Activated CD4-positive, alpha-beta T cell treated with anti-CD3 and anti-CD28 coated beads, Interleukin-2, amount 10 ng/mL, durations not matched to agents 24 days and 14 days (primary cell): Measurements from ENCODE around the gene HOXA1. TPM values are rescaled to one million over a fixed set of nuclear protein-coding genes. Genes with fewer than 3 reads are reported as not detected.

Experiments
- DNase-seq: peaks from one replicate; pipeline ENCODE4 v3.0.0; 2022
- H3K27ac Mint-ChIP-seq: one replicate; pipeline ENCODE4 v1.8.0; 2022; ENCODE audit warnings: mild to moderate bottlenecking, mixed read lengths
- H3K27me3 Mint-ChIP-seq: one replicate; pipeline ENCODE4 v1.8.0; 2022; ENCODE audit warnings: mixed read lengths
- H3K36me3 Mint-ChIP-seq: one replicate; pipeline ENCODE4 v1.8.0; 2022; ENCODE audit warnings: low read depth, mild to moderate bottlenecking, mixed read lengths
- H3K4me1 Mint-ChIP-seq: one replicate; pipeline ENCODE4 v1.8.0; 2021; ENCODE audit warnings: mixed read lengths
- H3K4me3 Mint-ChIP-seq: one replicate; pipeline ENCODE4 v1.8.0; 2022; ENCODE audit warnings: mild to moderate bottlenecking, moderate library complexity, mixed read lengths
- H3K9me3 Mint-ChIP-seq: one replicate; pipeline ENCODE4 v1.8.0; 2021; ENCODE audit warnings: mixed read lengths
- intact Hi-C: fragments of 100-400 bp; cut with micrococcal nuclease; formaldehyde crosslinking; loops from one replicate; pipeline ENCODE4 v1.15.1; 2023
- total RNA-seq: library from RNA; stranded (reverse); gene quantifications from 2 replicates; pipeline ENCODE4 v1.2.3, GENCODE V29; 2022

HOXA1 gene
- total RNA-seq, 1 donor from 2014 or later = 0.16 TPM

DNA sequence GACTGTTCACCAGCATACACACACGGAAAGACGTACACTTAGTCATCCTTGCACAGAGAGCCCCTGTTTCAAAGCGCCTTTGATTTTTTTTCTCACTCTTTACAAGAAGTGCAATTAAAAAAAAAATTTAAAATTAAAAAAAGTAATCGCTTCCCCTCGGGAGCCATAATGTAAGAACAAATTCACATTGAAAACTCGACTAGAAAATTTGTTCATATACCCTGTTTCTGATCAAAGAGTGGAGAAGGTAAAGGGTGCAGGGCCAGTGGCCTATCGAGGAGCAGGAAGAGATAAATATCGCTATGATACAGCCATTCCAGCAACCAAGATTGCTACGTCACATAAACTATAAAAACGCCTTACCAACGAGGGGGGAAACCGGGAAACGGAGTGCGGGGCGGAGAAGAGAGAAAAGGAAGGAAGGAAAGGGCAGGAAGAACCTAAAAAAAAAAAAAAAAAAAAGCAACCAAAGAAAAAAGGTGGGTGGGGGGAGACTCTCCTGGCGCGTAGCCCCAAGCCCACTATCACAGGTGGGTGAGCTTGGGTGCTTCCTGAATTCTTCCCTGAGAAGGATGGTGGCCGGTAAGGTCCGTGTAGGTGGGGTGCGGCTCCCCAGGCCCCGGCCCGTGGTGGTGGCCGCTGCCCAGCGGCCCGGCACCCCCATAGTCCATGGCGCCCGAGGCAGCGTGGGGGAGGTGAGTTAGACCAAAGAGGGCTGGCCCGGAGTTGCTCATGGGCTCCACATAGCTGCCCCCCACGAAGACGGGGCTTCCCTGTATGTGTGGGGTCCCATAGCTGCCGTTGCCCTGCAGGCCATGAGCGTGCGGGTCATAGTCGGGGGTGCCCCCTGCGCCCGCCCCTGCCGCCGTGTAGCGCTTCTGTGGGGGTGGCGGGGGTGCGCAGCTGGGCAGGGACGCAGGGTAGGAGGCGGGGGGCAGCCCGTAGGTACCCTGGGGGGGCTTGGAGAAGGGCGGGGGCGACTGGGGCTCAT is 11.9 kb upstream of the HOXA1 start:
- DNase-seq = no peak
- Mint-ChIP-seq H3K4me1 (peaks cover 4% of the 10 kb centered on the region), H3K27ac (no peak overlapping the region), H3K36me3 (no peaks in the 10 kb centered on the region), H3K9me3 (no peaks in the 10 kb centered on the region), H3K27me3 (peaks cover 36% of the 10 kb centered on the region), H3K4me3 (no peak overlapping the region)
- intact Hi-C loops = no loop called here

DNA sequence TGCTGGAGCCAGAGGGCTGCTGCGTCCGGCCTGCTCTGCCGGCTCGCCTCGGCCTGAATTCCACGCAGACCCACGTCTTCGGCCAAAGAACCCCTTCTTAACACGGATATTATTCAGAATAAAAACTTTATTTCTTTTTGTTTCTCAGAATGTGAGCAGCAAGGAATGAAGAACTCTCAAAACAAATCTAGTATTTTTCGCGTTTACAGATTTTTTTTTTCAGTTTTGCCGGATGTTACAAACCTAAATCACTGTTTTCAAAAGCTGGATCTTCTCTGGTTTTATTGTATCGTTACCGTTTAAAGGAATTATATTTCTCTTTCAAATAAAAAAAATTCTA is 11.1 kb upstream of the HOXA1 start:
- Mint-ChIP-seq H3K4me3 (no peak overlapping the region), H3K36me3 (no peaks in the 10 kb centered on the region), H3K9me3 (no peaks in the 10 kb centered on the region), H3K27ac (no peak overlapping the region), H3K27me3 (peaks cover 41% of the 10 kb centered on the region), H3K4me1 (peaks cover 4% of the 10 kb centered on the region)
- intact Hi-C loops = no loop called here
- no peak for DNase-seq

DNA sequence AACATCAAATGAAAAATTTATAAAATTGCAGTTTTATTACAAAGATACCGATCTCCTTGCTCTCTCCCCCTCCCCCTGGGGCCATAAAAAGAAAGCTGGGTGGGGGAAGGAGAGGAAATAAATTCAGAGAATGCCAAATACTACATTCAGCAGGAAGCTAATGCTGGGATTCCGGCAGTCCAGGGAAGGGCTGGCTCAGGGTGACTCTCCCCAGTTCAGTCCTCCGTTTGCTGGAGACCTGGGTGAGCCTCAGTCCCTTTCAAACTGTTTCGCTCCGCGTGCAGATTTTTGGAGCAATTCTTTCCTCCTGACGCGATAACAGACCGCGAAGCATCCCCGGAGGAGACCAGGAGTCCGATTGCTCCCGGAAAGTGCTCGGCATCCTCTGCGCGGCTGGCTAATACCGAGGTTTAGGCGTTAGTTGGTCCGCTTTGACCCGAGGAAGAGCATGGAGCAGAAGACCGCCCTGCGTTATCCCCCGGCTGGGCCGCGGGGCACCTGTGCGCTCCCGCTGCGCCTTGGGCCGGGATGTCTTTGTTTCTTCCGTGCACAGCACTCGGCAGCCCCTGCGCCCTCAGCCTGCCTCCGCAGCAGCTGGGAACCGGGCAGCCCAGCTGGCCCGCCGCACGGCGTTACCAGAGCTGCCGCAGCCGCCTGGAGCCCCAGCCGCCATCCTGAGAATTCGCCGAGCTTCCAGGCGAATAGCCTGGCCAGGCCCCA is 10.5 kb upstream of the HOXA1 start:
- no peak overlapping the region for H3K27ac Mint-ChIP-seq
- no peak for DNase-seq

DNA sequence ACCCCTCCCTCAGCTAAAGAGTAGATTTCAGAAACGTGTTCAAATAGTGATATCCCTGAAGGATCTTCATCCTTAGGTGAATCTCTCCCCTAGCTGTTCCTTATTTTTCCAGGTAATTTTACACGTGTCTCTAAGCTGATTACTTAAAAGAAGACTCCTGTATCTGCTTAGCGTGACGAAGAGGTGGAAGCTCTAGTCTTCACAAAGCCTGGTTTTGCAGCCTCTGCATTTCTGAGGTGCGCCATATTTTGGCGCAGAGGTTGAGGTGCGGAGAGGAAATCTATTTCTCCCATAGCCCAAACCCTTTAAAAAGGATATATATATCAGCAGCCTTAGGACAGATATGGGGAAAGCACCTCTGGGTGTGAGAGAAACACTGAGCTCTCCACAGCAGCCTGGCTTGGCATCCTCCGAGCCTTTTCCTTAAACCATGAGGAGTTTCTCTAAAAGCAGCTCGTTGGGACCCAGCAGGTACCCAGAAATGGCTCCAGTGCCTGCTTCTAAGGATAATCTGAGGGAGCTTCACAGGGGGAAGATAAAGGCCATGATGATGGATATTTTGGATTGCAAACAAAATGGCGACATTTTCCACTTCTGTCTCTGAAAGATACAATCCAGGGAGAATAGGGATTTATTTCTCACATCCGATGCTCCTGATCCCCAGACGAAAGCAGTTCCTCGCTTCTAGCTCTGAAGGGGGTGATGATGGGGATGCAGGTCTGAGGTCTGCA is 9.7 kb upstream of the HOXA1 start:
- Mint-ChIP-seq H3K9me3 (no peaks in the 10 kb centered on the region), H3K27me3 (peaks cover 53% of the 10 kb centered on the region), H3K4me1 (peaks cover 4% of the 10 kb centered on the region), H3K27ac (no peak overlapping the region), H3K36me3 (peaks cover 2% of the 10 kb centered on the region), H3K4me3 (no peak overlapping the region)
- DNase-seq = no peak
- intact Hi-C loops = no loop called here

More for the DNA sequence above, 10.5 kb upstream of the HOXA1 start:
- Mint-ChIP-seq H3K4me3 (no peak overlapping the region), H3K9me3 (no peaks in the 10 kb centered on the region), H3K4me1 (peaks cover 4% of the 10 kb centered on the region), H3K27me3 (peaks cover 44% of the 10 kb centered on the region), H3K36me3 (no peaks in the 10 kb centered on the region)
- intact Hi-C loops = no loop called here

DNA sequence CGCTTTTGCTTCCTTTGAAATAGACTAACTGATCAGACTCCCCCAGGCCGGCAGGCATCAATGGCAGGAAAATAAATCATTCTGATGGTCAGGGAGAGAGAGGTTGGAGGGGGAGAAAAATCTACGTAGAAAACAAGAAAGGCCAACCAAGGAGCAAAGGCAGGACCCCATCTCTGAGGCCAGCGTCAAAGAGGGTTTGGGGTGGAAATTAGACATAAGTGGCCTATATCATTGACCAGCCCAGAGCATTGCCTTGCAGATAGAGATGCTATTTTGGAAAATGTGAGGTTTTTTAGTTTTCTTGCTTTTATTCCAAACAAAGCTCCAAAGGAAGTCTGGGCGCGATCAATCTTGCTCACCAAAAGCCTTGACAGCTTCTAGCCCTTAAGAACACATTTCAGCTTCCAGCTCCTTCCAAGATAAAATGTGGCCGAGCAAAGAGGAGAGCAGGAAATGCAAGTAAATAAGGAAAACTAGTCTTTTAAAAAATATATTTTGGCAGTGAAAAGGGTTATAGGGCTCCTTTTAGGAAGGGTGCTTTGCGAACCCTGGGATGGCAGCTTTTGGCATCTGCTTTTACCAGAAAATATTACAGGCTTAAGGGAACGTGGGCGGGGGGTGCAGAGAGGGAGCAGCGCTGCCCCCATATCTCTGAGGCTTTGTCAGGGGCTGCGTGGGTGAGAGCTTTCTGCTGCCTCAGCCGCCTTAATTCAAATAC is 8.7 kb upstream of the HOXA1 start:
- DNase-seq = no peak
- Mint-ChIP-seq H3K27ac (no peak overlapping the region), H3K27me3 (peaks cover 62% of the 10 kb centered on the region), H3K9me3 (no peaks in the 10 kb centered on the region), H3K36me3 (peaks cover 4% of the 10 kb centered on the region), H3K4me3 (no peak overlapping the region), H3K4me1 (peaks cover 4% of the 10 kb centered on the region)
- intact Hi-C loops = no loop called here

DNA sequence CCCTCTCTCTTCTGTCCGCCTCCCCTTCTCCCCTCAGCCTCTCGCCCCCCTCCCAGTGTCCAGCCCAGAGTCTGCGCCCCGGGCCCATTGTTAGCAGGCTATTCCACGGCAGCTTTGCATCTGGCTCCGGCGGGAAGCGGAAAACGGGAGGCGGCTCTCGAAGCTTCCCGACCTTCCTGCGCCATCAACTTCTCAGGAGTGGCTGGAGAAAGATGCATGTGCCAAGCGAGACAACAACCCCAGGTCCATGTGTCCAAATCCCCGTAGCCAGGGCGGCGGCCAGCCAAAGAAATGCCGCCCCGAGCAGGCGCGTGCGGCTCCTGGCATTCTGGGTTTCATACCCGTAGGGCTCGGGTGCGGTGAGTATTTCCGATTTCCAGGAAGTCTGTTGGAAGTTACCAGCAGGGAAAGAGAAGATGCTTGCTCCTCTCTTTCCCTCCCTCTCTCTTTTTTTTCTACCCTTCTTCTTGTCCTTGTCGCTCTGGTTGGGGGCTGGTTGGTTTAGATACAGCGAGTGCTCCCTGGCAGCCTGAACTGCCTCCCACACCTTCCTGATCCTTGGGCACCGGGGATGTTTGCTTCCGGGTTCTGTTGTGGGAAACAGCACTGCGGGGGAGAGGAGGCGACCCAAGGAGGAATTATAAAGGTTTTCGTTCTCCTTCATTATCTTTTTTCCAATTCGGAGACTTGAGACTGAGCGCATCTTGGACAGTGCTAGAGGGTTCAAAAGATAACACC is 7.9 kb upstream of the HOXA1 start:
- Mint-ChIP-seq H3K27me3 (peaks cover 71% of the 10 kb centered on the region), H3K27ac (no peak overlapping the region), H3K4me3 (no peak overlapping the region), H3K9me3 (no peaks in the 10 kb centered on the region), H3K4me1 (peaks cover 4% of the 10 kb centered on the region), H3K36me3 (peaks cover 6% of the 10 kb centered on the region)
- no peak for DNase-seq
- intact Hi-C loops = no loop called here

DNA sequence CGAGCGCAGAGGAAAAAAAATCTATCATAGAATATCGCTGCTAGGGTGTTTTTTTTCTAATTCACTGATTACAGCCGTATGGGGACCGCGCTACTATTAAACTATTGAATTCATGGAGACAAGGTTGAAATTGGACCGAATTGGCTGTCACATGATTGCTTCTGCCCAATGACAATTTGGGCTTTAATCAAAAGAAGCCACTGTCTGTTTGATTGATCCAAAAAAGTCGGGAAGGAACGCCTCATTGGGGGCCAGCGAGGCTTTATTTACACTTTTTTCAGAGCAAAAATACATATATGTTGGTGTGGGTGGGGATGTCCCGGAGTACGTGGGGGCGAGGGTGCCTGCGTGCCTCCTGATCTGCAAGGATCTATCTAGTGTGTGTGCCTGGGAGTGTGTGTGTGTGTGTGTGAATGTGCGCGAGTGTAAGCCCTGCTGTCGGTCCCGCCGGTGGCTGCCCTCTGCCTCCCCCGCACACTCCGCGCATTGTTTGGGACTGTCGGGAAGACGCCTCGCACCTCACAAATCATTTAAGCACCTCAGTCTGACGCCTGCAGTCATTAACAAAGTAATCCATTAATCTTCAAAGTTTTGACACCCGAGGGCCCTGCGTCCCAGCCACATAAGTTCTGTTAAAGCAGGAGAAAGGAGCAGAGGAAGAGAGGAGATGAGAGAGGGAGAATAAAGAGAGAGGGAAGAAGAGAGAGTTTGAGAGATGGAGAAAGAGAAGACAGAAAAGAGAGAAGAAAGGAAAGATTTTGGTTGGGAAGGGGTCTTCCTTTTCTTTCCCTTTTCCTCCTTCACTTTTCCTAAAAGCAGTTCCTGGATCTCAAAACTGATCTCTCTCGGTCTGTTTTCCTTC is 7.0 kb upstream of the HOXA1 start, which contains the start of gene HOXA2:
Gene HOXA2 (minus strand): TSS at position 103 of the 862 bp plus-strand sequence. CDS start 183 bp downstream, outside the sequence.
- Mint-ChIP-seq H3K9me3 (no peaks in the 10 kb centered on the region), H3K4me3 (no peak within 1 kb of the TSS), H3K27ac (no peak within 1 kb of the TSS), H3K36me3 (peaks cover 6% of the 10 kb centered on the region), H3K4me1 (peaks cover 7% of the 10 kb centered on the region), H3K27me3 (peaks cover 78% of the 10 kb centered on the region)
- intact Hi-C loops = no loop called here
- no peak for DNase-seq

DNA sequence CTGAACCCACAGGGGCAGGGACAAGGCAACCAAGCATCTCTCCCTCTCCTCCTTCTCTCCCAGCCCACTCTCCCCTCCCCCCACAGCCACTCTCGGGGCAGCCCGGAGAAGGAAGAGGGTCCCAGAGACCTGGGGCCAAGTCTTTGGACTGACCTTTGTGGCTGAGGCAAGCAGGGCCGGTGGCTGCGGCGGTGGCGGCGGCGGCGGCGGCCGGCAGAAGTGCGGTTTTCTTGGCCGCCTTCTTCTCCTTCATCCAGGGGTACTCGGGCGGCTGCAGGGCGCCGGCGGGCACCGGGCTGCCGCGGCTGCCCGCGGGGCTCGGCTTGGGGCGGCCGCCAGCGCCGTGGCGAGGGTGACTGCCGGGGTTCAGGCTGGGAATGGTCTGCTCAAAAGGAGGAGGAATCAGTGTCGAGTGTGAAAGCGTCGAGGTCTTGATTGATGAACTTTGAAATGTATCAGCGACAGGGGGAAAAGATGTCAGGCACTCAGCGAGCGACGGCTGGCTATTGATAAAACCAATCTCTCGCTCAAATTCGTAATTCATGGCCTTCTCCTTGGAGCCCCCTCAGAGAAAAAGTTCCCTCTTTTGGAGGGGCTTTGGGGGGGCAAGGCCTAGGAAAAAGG is 6.3 kb upstream of the HOXA1 start:
- Mint-ChIP-seq H3K27ac (no peak overlapping the region), H3K4me3 (no peak overlapping the region), H3K4me1 (peaks cover 12% of the 10 kb centered on the region), H3K36me3 (peaks cover 10% of the 10 kb centered on the region), H3K27me3 (peaks cover 85% of the 10 kb centered on the region), H3K9me3 (peaks cover 3% of the 10 kb centered on the region)
- intact Hi-C loops = no loop called here
- DNase-seq = no peak

DNA sequence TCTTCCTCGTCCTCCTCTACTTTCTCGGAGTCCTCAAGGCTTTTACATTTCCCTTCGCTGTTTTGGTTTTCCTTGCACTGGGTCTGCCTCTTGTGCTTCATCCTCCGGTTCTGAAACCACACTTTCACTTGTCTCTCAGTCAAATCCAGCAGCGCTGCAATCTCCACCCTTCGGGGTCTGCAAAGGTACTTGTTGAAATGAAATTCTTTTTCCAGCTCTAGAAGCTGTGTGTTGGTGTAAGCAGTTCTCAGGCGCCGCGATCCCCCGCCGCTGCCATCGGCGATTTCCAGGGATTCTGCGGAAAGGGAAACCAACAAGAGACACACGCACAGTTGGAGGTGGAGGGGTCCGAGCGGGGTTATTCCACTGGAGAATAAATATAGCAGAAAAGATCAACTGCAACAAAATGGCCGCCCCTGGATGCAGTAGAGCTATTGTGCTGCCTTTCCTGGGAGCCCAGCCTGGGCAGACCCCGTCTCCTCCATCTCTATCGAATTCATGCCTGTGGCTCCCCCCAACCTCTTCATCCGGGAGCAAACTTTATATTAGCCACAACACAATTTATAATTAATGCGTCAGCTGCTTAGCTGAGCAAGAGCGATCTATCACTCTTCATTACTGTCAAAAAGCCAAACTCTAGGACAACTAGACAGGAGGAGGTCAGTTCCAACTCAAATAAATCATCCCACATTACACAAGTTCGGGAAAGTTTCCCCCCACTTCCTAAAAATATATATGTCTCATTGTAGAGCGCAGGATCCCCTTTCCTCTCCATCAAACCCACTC is 5.6 kb upstream of the HOXA1 start:
- DNase-seq = no peak
- Mint-ChIP-seq H3K4me3 (no peak overlapping the region), H3K9me3 (peaks cover 4% of the 10 kb centered on the region), H3K4me1 (peaks cover 13% of the 10 kb centered on the region), H3K27me3 (peaks cover 89% of the 10 kb centered on the region), H3K36me3 (peaks cover 10% of the 10 kb centered on the region), H3K27ac (no peak overlapping the region)
- intact Hi-C loops = no loop called here

DNA sequence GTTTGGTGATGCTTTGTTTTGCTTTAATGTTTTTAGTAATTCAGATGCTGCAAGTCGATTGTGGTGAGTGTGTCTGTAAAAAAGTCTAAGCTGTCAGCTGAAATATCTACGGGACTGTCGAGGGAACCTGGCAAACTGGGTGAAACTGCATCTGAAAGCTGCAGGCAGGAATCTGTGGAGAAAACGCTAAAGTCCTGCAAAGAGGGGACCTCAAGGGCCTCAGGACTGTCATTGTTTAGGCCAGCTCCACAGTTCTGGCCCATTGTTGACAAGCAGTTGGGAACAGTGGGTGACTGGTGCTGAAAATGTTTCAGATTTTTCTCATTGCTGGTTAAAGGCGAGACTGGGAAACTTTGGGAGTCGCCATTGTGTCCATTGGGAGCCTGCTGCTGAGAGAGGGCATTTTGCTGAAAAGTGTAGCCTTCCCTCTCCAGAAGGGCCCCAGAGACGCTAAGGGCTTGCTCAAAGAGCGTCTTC is 4.9 kb upstream of the HOXA1 start:
- no peak for DNase-seq
- H3K27ac Mint-ChIP-seq = no peak overlapping the region
- peaks cover 85% of the 10 kb centered on the region for H3K27me3 Mint-ChIP-seq
- peaks cover 10% of the 10 kb centered on the region for H3K36me3 Mint-ChIP-seq
- intact Hi-C loops = no loop called here
- peaks cover 14% of the 10 kb centered on the region for H3K4me1 Mint-ChIP-seq
- H3K9me3 Mint-ChIP-seq = peaks cover 4% of the 10 kb centered on the region
- H3K4me3 Mint-ChIP-seq = no peak overlapping the region
